ENCODE measurements around the gene SPATC1L.
A peak's percentile ranks its signal among the peaks of the same experiment; 100 is the strongest.

DNA sequence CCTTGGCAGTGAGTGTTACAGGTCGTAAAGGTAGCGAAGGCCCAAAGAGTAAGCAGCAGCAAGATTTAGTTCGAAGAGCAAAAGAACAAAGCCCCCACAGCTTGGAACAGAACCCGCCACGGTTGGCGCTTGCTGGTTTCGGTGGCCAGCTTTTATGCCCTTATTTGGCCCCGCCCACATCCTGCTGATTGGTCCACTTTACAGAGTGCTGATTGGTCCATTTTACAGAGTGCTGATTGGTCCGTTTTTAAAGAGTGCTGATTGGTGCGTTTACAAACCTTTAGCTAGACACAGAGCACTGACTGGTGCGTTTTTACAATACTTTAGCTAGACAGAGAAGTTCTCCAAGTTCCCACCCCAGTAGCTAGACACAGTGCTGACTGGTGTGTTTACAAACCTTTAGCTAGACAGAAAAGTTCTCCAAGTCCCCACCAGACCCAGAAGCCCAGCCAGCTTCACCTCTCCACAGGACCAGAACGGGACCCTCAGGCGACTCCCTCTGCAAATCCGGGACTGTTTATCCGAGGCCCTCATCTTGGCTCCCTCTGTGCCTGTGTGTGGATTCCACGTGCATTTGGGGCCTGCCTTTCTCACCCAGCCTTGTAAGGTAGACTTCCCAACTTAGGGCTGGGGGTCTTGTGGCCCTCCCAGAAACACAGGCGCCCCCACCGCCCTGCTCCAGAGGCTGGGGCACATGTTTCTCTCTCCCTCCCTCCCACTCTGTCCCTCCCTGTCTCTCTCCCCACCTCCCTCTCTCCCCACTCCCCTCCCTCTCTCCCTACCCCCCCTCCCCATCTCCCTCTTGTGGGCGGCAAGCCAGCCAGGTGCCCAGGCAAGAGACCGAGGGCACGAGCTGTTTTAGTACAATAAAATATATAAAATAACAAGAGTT, 41.4 kb downstream of the SPATC1L start:
- no peak for TF ChIP-seq EP300 (IDR thresholded peaks at IDR 0.05; ENCODE audit: borderline replicate concordance in 1 of 2, low read depth in 2 of 2, low read length in 2 of 2)
- no peak for TF ChIP-seq POLR2AphosphoS5 (IDR thresholded peaks at IDR 0.05; ENCODE audit: low read depth, low read length)
- 0 out of 2 replicates have a peak, but pooled peaks have one; percentile 23 for TF ChIP-seq PHF8 (conservative IDR thresholded peaks at IDR 0.05; ENCODE audit: low read depth, low read length)
